Fibroblast of peridontal ligament (primary cell): Measurements from ENCODE around the gene MKNK1.

ENCODE experiments used
- DNase-seq: peaks from one replicate; pipeline ENCODE4 v3.0.0-alpha.2; 2010; ENCODE audit errors: extremely low read depth

MKNK1 gene

GRCh38 chr1:46618754-46619415, 14.8 kb upstream of the MKNK1 start:
- no peak for DNase-seq

GRCh38 chr1:46617833-46618232, 13.8 kb upstream of the MKNK1 start:
- no peak for DNase-seq

GRCh38 chr1:46617108-46617800, 13.2 kb upstream of the MKNK1 start:
- no peak for DNase-seq

GRCh38 chr1:46616277-46617107, 12.4 kb upstream of the MKNK1 start, which contains the start of gene MOB3C:
Gene MOB3C, minus strand, starts transcription at chr1:46616811. Its CDS starts 3,490 bp downstream, at chr1:46613321.
- peak; percentile 80 for DNase-seq

- DNase-seq = no peak
Observed at GRCh38 chr1:46615735-46616134, 11.7 kb upstream of the MKNK1 start.

- no peak for DNase-seq
Observed at GRCh38 chr1:46615088-46615487, 11.0 kb upstream of the MKNK1 start.

- no peak for DNase-seq
Observed at GRCh38 chr1:46614604-46614984, 10.5 kb upstream of the MKNK1 start.

GRCh38 chr1:46613661-46614603, 9.9 kb upstream of the MKNK1 start:
- peak; percentile 79 for DNase-seq

GRCh38 chr1:46612937-46613660, 9.0 kb upstream of the MKNK1 start:
- no peak for DNase-seq

- DNase-seq = no peak
Observed at GRCh38 chr1:46611691-46612221, 7.7 kb upstream of the MKNK1 start.

- DNase-seq = no peak
Observed at GRCh38 chr1:46607345-46608130, 3.5 kb upstream of the MKNK1 start.

GRCh38 chr1:46606255-46606965, 2.3 kb upstream of the MKNK1 start:
- no peak for DNase-seq

- DNase-seq = no peak
Observed at GRCh38 chr1:46605232-46605631, 1.2 kb upstream of the MKNK1 start.

- DNase-seq = no peak
Observed at GRCh38 chr1:46603481-46603857, 599 bp downstream of the MKNK1 start.

- no peak for DNase-seq
Observed at GRCh38 chr1:46601257-46602007, 2.6 kb downstream of the MKNK1 start.

- DNase-seq = no peak
Observed at GRCh38 chr1:46599059-46599970, 4.8 kb downstream of the MKNK1 start.

GRCh38 chr1:46596846-46597245, 7.2 kb downstream of the MKNK1 start:
- peak; percentile 18 for DNase-seq
